ENCODE data around the gene FAM3C.
A peak's percentile ranks its signal among the peaks of the same experiment; 100 is the strongest.

FAM3C gene

DNA sequence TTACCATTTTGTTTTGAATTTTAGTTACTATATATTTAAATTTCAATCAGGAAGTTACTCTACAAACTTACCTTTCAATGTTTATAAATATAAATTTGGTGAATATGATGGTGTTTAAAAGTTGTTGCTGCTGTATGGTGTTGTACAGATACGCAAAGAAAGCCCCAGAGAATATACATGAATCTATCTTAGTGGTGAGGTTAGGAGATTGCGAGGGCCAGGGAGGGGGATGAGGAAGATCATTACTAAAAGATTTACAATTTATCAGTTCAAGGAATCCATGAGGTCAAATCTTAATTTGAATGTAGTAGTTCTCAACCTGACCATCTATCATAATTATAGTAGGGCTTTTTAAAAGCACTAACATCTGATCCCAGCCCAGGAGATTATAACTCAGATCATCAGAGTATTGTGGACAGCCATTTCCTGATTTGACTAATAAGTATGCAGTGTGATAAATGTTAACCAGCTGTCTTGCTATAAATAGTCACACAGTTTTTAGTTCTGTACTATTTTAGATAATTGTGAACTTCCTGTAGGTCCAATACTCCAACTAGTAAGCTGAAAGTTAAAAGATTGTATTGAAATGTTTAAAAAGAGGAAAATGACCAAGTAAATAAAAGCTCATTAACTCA, 23.6 kb downstream of the FAM3C start:
- no peak for DNase-seq

DNA sequence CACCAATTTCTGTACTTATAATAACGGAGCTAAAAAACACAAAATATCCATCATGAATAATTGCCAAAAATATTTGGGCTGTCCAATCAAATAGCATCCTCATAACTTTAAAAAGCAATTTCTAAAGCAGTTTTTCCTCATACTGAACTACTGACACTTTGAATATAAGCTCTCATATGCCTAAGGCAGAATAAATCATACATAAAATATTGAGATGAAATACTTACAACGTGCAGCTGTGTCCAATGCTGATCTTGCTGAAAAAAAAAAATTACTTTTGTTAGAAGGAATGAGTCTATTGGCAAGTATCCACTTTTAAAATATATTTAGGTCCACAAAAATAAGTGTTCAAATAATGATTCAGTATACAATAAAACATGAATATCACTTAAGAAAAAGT, 24.2 kb downstream of the FAM3C start:
- no peak for DNase-seq

DNA sequence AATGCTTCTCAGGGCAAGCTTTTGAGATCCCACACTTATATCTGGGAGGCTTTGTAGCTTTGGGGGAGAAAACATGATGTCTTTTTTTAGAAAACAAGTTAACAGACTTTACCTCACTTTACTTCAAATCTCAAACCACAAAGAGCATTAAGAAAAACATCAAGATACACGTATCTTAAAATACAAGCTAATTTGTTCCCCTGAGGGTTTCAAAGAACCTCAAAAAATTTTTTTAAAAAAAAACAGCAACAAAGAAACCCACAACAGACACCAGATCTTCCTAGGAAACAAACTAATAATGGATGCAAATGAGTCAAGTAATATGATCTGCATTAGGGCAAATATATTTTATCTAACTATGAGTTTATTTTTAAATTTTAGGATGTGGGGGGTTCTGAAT, 24.7 kb downstream of the FAM3C start:
- DNase-seq: no peak

DNA sequence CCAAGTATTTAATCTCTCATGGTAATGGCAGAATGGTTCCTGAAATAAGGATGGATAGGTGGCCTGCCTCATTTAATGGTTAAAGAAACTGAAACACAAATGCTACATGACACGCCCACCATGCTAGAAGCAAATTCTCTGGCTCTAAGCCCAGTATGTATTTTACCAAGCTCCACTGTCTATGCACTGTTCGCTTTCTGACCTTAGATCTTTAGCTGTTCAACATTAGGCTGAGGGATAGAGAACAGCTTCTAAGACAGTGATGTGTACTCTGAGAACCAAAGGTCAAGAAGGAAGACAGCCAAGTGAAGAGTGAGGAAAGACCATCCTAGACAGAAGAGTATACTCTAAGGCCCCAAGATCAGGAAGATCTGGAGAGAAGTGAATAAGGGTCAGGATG, 26.6 kb downstream of the FAM3C start:
- no peak for DNase-seq

DNA sequence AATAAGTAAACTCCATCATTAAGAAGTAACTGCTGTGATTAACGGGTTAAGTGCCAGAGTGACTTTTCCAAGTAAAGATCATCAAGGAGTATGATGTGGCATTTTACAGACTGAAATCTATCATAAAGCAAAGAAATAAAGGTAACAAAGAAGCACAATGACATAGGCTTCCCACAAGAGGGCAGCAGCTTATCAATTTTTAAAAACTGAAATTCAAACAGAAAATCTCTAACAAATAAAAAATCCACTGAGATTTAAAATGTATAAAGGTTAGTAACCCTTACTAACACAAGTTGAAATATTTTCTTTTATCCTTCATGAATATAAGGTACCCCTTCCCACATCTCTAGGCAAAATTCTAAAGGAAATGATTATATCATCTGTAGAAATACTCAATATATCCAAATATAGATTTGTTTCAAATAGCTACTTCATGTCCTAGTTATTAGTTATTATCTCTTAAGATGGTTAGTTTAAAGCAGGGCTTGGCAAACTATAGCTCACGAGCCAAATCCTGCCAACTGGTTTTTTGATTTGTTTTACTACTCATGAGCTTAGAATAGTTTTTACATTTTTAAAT, 29.2 kb downstream of the FAM3C start:
- DNase-seq: peak; percentile 13

DNA sequence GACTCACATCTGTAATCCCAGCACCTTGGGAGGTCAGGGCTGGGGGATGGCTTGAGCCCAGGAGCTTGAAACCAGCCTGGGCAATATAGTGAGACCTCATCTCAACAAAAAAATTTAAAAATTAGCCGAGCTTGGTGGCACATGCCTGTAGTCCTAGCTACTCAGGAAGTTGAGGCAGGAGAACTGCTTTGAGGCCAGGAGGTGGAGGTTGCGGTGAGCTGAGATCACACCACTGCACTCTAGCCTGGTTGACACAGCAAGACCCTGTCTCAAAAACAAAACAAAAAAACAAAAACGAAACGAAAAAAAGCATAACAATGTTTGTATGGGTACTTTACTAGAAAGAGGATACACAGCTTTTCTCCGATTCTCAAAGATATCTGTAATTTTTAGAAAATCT, 35.5 kb downstream of the FAM3C start:
- no peak for DNase-seq

DNA sequence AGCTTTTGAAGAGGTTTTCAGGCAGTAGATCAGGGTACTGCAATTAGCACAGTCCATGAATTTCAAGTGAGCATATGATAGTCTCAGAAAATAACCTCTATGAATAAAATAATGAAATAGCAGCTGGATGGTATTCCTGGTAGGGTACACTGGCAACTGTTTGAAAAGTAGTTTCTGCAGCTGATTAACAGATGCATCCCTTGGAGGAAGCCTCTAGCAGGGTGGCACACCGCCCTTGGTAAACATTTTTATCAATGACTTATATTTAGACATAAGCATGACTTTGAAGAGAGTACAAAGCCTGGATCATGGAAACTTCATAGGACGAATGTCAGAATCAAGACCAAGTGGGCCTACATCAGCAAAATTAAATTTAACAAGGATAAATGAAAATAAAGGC, 40.5 kb downstream of the FAM3C start:
- DNase-seq: no peak

DNA sequence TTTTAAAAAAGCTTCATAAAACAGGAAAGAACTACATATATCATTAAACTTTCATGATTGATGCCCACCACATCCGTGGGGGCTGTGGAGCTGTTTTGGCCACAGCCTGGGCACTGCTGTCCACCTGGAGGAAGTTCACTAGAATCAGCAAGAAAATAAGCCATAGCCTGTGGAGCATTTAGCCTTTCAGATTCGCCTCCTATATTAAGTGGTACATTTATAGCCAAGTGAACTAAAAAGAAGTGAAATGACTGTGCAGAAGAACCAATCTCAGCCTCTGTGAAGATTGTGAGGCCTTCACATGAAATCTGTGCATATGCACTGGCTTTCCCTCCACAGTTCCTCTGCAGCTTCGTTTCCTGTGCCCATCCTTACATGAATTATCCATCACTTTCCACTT, 43.8 kb downstream of the FAM3C start:
- no peak for DNase-seq

DNA sequence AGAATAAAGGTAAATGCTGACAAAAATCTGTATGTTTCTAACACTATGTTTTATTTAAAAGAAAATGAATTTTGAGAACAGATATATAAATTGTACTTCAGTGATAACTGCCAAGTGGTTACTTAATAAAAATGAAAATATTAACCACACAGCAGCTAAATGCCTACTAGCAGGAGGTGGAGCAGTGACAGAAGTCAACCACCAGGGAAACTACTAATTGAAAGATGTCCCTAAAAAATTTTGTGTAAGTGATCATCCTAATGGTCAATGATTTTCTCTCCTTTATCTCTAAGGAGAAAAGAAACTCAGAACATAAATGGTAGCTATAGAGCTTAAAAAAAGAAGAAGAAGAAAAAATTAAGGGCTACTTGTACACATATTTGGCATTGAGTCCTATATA, 44.4 kb downstream of the FAM3C start:
- no peak for DNase-seq

DNA sequence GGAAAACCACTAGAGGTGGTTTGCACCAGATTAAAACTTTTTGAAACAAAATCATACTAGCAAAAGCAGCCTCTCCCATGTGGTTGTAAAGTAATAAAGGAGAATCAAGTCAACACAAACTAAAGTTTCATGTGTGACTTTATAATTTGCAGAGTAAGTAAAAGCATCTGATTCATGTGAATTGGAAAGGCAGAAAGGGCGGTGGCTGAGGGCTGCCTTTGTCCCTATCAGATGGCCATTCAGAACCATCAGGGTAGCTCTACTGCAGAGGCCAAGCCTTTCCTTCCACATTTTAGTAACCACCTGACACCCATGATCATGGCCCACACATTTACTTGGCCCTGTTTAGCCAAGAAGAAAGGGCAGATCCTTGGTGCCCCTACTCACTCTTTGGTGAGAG, 51.6 kb downstream of the FAM3C start:
- no peak for DNase-seq

DNA sequence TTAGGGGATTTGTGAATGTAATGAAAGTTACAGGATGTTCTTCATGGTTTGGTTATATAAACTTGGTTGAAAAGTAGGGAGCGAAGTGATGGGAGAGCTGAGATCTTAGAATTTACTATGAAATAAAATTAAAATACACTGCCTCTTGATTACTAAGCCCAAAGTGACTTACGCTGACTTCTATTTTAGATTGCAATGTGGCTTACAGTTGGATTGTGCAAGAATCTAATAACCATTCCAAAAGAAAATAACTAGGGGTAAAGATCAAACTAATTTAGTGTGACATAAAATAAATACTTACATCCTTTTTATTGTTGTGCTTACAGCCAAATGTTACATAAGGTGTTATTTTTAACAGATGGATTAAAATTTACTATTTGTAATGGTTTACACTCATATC, 52.0 kb downstream of the FAM3C start:
- no peak for DNase-seq

DNA sequence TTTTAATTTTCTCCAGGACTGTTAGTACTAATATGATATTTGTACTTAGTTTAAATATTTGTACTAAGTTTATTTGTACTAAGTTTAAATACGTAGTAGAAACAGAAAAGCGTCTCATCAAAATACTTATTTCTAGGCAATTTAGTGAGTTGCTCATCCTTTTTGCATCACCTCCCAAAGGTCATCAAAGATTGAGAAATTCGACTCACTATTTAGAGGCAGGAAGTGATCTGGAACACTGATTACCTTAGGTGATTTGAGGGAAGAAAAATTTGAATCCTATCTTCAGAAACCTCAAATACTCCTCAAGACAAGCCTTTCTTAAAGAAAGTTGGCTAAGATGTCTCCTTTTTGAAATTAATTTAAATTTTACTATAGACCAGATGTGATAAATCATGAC, 52.8 kb downstream of the FAM3C start:
- no peak for DNase-seq

DNA sequence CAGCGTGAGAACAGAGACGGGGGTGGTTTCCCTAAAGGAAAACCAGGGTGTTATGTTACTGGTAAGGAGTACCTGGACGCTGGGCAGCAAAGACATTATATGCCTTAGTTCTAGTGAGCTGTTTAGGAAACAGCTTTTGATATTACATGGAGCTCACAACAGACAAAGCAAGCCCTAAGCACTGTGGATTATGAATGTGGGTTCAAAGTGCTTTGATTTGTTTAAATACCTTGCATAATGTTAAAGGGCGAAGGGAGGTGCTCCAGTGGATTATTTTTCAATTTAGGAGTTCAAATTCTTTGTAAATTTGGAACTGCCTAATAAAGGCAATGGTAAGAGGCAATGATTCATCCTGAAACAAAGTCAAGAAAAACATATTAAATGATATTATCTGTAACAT, 53.5 kb downstream of the FAM3C start:
- DNase-seq: no peak

DNA sequence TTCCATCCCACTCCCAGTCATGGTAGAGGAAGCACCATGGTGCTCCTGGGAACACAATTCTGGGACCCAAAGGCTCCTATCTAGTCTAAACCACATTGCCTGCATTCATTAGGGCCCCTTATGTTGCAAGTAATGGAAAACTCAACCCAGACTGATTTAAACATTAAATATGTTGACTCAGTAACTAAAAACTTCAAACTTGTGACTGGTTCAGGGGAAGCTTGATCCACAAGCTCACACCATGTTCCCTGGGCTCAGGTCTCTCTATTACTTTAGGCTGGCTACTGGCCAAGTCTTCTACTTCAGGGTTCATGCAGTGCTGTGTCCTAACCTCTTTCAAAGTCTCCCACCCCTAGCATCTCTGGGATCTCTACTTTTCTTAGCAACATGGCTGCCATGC, 54.2 kb downstream of the FAM3C start:
- DNase-seq: no peak

DNA sequence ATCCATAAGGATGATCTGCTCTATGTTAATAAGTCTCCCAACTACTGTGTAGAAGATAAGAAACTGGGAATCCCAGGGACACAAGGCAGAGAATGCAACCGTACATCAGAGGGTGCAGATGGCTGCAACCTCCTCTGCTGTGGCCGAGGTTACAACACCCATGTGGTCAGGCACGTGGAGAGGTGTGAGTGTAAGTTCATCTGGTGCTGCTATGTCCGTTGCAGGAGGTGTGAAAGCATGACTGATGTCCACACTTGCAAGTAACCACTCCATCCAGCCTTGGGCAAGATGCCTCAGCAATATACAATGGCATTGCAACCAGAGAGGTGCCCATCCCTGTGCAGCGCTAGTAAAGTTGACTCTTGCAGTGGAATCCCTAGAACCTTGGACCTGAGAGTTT, 57.0 kb downstream of the FAM3C start:
- DNase-seq: no peak

DNA sequence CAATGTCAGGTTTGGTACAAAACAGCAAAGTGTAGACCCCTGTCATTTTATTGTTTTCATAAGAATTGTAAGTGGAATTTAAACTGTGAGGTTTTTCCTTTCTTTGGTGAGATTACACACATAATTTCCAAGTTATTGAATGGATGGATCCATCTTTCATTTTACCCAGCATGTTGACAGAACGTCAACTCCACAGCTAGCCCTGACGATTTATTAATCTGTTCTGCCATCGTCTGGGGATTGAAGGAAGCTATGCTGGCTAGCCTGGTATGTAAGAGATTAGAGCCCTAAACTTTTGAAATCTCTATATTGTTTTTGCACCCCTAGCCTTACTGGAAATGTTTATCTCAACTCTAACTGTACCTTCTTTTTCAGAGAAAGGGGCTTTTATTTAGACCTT, 58.7 kb downstream of the FAM3C start:
- DNase-seq: no peak

DNA sequence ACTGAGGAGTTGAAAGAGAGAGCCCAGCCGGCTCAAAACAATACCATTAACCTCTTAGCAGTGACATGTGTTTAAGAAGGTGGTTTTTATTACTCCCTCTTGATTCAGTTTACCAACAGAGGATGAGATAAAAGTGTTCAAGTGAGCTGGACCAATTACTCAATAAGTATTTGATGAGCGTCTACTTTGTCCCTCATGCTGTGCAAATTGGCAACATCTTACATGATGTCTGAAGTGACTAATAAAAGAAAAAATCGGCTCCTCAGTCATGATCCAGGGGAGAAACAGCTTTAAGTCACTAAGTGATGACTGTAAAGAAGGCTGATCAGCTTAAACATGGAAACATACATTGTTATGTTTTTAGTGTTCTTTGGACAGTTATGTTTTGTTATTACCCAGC, 59.5 kb downstream of the FAM3C start:
- no peak for DNase-seq

DNA sequence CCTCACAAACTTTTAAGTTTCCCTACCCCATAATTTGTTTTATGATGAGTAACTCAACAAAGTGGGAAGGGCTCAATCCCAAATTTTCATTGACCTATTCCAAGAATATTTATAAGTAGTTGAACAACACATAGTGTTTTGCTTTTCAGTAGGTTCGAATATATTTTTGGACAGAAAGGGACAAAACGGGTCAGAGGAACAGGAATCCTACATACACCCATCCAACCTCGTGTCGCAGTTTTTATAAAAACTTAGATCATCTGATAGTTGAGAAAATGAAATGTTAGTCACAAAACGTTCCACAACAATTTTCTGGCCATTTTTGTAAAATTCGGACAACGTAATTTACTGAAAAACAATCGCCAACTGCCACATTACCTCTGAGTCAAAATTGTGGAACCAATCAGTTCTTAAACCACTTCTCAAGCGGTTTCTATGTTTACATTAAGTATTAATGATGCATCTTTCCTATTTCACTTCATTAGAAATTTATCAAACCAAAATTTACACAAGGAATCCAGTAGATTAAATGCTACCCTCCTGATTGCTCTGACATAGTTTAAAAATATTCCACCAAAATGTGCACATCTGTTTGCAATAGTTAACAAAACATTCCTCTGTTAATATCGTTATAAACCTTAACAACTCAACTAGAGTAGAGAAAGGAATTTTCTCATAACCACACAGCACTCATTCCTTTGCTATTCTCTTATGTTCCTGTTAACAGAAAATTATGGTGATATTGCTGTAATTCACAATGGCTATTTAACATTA, 61.0 kb downstream of the FAM3C start:
- no peak for DNase-seq

DNA sequence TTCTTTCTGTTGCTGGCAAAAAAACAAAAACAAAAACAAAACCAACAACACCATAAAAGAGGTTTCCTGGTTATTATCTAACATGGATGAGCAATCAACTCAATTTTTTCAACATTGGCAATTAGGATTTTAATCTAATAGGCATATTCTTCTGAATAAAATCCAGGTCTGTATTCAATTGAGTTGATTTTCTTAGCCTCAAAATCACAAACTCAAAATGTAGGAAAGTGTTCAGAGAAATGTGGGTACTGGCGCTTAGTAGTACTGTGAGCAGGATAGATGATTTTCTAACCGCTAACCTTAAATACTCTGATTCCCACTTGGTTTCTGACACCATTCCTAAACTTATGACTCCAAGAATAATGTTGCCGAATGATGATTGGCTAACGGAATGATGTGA, 61.7 kb downstream of the FAM3C start:
- DNase-seq: no peak

DNA sequence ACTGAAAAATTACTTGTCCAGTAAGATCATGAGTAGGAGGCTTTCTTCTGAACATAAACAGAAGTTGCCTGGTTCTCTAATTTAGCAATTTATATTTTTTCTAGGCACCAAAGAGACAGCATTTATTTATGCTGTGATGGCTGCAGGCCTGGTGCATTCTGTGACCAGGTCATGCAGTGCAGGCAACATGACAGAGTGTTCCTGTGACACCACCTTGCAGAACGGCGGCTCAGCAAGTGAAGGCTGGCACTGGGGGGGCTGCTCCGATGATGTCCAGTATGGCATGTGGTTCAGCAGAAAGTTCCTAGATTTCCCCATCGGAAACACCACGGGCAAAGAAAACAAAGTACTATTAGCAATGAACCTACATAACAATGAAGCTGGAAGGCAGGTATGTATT, 64.5 kb downstream of the FAM3C start:
- no peak for DNase-seq

DNA sequence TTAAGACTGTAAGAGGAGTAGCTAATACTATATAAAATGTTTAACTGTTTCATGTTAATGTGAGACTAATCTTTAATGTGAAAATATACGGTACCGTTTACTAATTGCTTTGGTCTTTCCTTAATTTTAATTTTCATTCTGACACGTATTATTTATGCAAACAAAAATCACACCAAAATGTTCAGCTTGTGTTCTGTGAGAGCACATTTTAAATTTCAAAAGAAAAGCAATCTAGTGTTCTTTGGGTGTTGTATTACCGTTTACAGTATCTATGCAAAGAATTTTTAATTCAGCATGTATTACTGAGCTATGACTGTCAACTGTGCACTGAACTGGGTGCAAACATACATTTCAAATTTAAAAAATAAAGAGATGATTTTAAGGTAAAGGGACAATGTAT, 65.1 kb downstream of the FAM3C start:
- no peak for DNase-seq

DNA sequence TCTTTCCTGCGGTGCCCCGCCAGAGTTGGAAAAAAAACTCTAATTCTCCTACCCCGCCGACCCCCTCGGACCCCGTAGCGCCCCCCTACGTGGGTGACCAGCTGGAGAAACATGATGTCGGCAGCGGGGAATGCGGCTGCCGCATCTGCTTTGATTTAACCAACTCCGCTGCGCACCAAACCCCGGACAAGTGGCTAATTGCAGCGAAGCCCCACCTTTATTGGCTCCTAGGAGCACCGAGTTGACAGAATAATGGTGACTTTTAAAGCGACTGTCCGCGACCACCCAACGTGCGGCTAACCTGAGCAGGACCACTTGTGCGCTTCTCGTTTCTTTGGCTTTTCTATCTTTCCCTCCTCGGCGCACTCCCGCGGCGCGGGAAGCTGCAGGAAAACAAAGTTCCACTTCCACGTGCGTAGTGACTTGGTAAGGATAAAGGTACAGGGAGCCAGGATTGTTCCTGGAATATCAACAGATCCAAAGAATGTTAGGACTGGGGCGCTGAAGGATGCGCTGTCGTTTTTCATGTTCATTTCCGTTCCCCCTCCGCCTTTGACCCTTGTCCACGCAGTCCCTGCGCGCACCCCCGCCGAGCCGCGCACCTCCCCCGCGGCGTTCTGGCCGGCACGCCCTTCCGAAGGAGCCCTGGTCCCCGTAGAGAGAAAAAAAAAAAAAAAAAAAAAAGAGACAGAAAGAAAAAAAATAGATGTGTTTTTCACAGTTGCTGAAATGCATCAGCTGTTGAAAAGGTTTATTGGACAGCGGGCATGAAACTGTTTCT, 65.9 kb downstream of the FAM3C start:
- no peak for DNase-seq

DNA sequence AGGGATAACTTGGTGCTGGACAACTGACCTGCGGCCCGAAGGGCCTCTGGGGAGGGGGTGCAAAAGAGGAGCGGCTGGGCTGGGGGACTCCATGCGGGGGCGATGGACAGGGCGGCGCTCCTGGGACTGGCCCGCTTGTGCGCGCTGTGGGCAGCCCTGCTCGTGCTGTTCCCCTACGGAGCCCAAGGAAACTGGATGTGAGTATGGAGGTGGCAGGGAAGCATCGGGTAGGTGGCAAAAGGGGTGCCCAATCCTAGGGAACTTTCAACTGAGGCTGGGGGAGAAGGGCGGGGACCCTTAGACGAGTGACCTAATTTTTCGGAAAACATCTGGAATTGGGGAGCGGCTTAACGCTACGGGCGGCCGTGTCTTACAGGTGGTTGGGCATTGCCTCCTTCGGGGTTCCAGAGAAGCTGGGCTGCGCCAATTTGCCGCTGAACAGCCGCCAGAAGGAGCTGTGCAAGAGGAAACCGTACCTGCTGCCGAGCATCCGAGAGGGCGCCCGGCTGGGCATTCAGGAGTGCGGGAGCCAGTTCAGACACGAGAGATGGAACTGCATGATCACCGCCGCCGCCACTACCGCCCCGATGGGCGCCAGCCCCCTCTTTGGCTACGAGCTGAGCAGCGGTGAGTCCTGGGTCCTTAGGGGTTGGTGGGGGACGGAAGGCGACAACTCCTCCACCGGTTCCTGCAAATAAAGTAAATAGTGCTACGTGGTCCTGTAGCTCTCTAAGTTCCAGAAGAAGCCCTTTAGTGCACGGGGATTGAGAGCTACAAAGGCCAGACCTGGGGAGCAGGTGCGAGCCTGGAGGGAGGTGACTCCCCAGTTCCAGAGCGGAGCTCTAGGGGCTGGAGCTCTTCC, 66.7 kb downstream of the FAM3C start:
- no peak for DNase-seq

Measured in activated T-cell treated with anti-CD3 and anti-CD28 coated beads for 4 hours (primary cell).